ENCODE data around the gene GABRG3.

- TF ChIP-seq POLR2A (IDR thresholded peaks at IDR 0.05) (no peak), CTCF (IDR thresholded peaks at IDR 0.05) (no peak)
These were observed 564.6 kb downstream of the GABRG3 start for GRCh38 chr15:27535445-27536129.

Data from breast epithelium (tissue), 3 donors.